ENCODE measurements around the gene C9orf43.
"Not testable (repeated sequence)": the region's sequence is repeated elsewhere in the genome, so short reads cannot be mapped to it uniquely, and the experiment has no call there.

C9orf43 gene

DNA sequence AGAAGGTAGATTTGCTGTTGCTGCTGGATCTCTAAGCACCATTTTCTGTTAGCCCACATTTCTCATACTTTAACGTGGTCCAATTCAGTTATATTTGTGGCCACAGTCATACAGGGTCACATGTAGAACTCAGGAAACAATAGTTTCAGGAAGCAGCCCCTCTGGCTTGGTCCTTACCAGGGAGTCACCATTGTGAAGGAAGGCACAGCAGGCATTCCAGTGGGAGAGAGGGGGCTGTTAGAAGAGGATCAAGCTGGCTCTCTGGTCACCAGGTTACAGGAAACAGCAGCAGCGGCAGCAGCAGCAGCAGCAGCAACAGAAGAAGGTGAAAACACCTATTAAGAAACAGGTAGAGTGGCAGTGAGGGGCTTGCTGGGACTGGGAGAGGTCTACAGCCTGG, 14.5 kb downstream of the C9orf43 start:
- DNase-seq, result no peak

DNA sequence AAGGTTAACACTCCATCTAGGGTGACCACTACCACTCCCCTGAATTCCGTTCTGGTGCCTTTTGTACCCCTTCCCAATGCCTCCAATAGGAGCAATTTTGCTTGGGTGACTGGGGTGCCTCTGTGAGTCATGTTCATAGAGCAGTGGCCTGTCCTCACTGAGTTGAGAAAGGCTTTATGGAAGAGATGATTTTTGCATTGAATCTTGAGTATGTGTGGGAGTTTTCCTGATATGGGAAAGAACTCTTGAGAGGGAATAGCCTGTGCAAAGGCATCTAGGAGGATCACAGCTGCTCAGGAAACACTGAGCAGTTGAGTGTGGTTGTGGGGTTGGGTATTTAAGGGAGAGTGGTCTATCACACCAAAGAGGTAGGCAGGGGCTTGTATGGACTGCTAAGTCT, 16.2 kb downstream of the C9orf43 start:
- DNase-seq, result no peak

DNA sequence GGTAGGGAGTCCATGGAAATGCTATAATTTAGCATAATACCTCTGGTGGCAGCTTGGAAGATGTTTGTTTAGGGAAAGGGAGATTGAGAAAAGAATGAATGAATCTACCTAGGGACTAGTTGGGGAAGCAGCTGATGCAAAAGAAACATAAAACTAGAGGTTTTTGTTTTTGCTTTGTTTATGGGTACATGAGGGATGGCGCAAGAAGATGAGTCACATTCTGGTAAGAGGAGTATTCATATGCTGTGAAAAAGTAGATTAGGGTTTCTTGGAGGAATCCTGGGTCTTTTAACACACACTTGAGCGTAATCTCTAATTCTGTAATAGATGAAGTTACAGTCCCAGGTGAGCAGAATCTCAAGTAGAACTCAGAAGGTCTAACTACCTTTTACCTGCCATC, 17.1 kb downstream of the C9orf43 start:
- DNase-seq, result no peak

DNA sequence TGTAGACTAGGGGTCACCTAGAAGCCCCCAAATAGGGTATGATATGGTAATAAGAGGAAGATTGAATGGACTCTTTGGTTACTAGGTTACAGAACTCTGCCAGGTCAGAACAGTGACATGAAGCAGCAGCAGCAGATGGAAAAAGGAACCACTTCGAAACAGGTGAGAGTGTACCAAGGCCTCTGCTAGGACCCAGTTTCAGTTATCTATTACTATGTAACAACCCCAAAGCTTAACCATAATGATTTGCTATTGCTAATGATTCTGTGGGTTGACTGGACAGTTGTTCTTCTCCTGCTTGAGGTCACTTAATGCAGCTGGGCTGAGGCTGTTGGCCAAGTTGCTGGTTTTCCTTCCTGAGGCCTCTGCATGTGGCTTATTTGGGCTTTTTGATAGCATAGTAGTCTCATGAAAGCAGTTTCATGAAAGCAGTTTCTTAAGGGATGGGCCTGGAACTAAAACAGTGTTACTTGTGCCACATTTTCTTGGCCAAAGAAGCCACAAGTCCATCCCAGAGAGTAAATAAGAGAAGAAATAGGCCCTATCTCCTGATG, 17.6 kb downstream of the C9orf43 start:
- DNase-seq, result no peak

DNA sequence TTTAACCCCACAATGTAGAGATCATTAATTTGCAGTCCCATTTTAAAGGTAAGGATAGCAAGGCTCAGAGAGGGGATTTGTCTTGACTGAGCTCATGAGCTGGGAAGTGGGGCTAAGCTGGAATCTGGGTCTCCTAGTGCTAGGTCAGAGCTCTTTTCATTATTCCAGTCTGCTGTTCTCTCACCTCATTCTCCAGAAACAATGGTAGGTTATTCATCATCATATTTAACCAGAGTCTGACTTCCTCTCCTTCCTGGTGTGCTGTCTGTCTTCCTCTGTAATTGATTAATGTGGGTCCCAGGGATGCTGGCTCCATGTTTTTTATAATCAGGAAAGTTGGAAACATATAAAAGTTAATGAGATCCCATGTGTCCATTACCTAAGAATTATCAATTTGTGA, 20.6 kb downstream of the C9orf43 start:
- DNase-seq, result no peak

DNA sequence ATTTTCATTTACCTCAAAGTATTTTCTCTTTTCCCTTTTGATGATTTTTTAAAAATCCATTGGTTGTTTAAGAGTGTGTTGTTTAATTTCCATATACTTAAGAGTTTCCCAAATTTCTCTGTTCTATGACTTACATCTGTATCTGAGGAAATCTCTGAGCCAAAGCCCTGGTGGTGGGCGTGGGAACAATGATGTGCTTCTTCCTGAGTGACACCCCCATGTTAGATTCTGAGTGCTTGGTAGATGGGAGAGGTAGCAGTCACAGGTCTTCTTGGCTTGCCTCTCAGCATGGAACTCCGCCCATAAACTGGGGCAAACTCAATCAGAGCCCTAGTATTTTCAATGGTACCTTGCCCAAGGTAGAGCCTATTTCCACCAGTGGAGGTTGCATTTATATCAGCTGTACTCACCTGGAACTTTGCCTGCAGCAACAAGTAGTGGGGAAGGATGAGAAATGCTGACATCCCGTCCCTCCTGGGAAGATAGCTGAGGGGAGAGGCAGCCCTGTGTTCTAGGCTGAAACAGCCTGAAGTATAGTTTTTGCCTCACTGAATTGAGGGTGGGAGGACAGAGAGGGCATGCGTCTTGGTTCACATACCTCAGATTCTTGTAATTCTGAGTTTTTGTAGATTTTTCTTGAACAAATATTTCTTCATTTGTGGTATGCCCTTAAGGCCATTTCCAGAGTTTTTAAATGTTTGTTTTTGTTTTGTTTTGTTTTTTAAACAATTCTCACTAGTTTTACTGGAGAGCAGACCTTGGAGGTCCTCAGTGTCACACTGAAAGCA, 26.4 kb downstream of the C9orf43 start:
- DNase-seq, result no peak

DNA sequence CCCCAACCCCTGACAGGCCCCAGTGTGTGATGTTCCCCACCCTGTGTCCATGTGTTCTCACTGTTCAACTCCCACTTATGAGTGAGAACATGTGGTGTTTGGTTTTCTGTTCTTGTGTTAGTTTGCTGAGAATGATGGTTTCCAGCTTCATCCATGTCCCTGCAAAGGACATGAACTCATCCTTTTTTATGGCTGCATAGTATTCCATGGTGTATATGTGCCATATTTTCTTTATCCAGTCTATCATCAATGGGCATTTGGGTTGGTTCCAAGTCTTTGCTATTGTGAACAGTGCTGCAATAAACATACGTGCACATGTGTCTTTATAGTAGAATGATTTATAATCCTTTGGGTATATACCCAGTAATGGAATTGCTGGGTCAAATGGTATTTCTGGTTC, 27.2 kb downstream of the C9orf43 start:
- DNase-seq, result not testable (repeated sequence)

DNA sequence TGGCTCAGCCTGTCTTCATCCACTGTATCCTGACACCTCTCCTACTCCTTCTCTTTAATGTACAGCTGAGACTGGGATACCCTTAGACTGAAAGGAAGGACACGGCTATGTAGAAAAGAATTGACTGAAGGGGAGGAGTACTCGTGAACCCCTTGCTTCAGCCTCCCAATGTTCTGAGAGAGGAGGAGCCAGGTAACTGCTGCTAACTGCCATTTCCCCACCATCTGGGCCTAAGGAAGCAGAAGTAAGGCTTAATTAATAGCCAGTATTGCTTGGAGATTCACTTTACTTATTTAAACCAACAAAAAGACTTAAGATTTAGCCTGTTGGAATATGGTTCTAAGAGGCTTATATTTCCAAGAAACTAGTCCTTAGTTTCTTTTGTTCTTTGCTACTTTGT, 34.2 kb downstream of the C9orf43 start:
- DNase-seq, result no peak

DNA sequence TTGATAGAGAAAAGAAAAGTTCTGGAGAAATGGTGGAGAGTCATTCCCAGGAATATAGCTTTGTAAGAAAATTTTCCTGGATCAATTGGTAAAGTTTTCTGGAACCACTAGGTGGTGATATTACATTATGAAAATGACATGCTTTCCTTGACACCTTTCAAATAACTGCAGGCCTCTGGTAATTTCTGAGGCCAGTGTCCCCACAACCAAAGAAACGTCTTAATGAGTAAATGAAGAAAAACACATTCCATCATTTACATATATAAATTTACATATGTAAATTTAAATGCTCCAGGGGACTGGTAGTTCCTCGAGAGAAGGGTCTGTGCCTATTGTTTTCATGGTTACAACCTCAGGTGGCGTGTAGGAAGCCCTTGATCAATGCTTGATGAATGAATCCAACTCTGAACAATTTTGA, 35.8 kb downstream of the C9orf43 start:
- peak in 1 of 2 experiments; percentile 29 for DNase-seq

DNA sequence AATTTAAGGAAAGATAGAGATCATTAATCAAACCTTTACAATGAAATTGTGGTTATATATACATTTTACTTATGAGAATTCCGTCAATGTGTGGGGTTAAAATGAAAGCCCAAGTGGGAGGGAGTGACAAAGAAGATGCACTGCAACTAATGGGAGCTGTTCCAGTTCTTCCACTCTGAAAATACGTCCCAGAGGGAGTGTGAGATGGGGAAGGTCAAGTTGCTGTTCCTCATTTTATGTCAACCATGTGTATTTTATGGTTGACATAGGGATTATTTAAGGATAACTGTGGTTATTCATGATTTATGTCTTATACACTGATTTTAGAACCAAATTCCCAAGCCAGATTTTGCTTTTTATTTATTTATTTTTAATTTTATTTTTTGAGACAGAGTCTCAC, 38.8 kb downstream of the C9orf43 start:
- DNase-seq, result no peak

DNA sequence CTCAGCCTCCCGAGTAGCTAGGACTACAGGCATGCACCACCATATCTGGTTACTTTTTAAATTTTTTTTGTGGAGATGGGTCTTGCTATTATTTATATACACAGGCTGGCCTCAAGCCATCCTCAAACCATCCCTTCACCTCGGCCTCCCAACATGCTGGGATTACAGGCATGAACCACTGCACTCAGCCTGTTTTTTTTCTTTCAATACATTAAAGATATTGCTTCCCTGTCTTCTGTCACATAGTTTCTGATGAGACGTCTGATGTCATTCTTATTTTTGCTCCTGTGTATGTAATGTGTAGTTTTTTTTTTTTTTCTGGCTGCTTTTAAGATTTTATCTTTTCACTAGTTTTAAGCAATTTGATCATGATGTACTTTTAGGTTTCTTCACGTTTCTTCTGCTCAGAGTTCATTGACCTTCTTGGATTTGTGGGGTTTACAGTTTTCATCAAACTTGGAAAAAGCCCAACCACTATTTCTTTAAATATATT, 41.6 kb downstream of the C9orf43 start:
- no peak for DNase-seq

DNA sequence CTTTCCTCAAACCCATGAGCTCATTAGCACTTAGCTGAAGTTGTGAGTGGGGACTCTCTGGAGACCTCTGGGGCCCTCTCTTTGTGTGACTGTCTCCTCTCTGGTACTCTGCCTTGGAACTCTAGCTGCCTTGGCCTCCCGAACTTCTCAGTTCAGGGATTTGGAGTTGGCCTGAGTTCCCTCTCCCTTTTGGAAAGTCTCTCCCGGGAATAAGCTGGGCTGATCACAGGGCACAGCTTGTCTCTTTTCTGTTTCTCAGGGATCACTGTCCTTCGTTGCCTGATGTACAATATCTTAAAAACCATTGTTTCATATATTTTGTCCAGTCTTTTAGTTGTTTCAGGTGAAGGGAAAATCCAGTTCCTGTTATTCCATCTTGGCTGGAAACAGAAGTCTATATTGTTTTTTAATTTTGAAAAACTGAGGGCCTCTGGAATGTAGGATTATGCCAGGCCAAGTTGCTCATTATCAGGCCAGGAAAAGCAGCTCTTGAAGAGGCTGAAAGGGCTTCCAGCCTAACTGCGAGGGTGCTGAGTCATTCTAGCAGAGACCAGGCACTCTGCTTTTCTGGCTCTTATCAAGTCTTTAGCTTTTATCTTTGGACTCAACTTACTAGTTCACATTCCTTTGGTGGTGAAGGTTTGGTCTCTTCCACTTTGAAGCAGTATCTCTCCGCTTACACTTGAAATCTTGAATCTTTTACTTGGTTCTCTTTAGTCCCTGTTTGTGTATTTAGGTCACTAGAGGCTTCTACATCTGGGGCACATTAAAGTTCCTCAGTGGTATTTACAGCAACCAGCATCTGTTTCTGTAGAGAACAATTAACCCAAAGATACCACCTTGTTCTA, 44.6 kb downstream of the C9orf43 start:
- DNase-seq, result no peak

DNA sequence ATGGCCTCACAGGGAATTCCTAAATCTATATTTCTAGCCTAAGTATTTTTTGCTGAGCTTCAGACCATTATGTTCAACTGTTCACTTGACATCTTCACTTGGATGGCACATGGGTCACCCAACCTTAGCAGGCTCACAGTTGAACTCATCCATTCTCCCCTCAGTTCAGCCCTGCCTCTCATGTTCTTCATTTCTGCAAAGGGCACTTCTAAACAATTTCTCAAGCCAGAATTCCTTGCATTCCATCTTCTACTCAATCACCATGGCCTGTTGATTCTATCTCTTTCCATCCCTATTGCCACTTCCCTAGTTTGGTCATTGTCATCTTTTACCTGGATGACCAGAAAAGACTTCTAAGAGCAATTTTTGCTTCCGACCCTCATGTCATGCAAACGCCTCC, 45.7 kb downstream of the C9orf43 start:
- DNase-seq, result no peak

DNA sequence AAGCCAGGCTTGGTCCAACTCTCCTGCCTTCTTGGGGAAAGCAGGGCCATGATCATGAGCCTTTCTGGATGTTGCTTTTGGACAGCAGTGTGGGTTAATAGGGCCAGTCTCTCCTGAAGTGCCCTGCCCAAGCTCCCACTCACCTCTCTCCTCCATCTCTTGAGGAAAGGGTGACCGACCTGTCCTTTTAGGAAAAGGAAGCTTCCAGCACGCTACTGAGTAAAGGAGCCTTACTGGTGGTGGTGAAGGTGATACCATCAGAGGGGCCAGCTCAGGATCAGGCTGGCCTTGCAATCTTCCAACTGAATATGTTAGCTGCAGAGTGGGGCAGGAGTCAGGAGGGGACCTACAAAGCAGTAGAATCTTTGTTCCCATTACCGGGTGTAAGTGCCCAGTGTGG, 50.7 kb downstream of the C9orf43 start:
- DNase-seq, result no peak

DNA sequence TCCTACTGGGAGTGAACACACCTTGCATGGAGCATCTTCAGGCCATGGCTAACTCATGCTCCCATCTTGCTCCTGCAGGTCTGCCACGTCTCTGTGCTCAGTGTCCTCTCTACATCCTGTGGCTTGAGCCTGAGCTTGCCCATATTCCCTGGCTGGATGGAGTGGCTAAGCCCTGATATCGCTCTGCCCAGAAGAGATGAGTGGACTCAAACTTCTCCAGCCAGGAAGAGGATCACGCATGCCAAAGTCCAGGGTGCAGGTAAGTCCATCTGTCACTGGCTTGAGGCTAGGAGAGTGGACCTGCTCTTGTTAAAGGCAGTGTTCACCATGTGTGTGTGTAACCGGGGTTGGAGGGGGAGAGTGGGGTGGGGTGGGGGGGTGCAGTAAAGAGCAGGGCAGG, 51.4 kb downstream of the C9orf43 start:
- DNase-seq, result no peak

DNA sequence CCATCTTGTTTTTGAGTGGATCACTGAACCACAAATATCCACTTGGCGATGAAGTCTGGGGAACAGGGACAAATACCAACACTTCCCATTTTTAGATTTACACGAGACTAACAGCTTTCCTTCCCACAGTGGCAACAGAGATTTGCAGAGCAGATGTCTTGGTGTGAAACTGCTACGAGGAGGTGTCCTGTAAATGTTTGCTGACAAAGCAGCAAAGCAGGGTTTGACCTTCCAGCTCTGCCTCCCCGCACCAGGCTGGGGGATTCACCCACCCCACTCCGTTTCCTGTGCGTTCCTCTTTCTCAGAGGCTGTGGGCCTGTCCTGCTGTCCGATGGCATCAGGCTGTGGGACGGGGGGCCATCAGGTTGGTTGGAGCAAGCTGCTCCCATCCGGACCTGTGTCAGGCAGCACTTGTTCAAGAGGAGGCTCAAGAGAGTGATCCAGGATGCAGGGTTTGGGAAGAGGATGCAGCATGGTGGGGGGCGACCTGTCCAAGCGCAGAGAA, 52.3 kb downstream of the C9orf43 start:
- no peak for DNase-seq

DNA sequence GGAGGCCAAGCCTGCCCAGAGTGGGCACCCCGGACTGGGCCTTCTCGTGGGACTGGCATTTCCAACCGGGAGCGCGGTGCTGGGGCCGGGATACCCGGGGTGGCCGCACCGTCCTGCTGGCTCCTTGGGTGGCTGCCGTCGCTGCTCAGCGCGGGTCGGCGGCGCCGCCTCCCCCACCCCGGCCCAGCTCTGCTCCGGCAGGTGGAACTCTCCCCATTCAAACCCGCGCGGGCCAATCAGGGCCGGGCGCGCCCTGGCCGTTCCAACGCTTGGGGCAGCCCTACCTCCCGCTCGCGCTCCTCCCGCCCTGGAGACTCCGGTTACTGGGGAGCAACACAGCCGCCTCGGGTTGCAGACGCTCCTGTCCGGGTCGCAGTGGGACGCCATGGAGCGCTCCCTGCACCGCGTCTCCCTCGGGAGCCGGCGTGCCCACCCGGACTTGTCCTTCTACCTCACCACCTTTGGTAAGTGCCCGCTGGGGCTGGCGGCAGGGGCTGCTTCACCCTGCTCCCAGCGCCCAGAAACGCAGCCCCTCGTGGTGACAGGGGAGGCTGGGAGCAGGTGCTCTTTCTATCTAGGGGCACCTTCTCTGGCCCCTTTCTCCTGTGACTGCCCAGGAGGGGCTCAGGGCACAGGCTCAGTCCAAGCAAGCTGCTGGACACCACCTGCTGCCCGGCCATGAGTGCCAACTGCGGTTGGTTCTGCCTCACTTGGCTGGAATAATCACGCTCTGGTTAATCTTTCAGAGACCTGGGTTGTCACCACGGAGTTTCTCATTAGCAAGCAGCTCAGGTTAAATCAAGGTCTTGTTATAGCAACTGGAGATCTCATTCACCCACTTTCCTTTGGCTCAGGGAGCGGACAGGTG, 53.1 kb downstream of the C9orf43 start, which contains the start of gene RGS3:
Gene RGS3, plus strand, starts transcription at position 310 of the 868 bp plus-strand sequence. Its CDS starts 76 bp downstream, at position 386.
- no peak for DNase-seq

DNA sequence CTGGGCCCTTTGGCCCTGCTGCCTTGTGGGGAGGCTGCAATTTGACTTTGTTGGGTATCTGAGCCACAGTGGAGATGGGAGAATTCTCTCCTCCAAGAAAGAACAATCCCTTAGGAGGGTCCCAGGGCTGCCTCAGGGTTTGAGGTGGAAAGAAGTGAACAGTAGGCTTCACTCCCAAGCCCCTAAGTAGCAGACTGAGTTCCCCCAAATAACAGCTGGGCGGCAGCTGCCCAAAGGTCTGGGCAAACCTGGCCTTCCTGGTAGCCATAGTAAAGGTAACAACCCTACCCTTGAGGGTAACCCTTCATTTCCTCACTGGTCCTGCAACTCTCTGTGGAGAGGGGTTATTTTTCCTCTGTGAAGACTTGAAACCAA, 53.7 kb downstream of the C9orf43 start:
- DNase-seq, result no peak

DNA sequence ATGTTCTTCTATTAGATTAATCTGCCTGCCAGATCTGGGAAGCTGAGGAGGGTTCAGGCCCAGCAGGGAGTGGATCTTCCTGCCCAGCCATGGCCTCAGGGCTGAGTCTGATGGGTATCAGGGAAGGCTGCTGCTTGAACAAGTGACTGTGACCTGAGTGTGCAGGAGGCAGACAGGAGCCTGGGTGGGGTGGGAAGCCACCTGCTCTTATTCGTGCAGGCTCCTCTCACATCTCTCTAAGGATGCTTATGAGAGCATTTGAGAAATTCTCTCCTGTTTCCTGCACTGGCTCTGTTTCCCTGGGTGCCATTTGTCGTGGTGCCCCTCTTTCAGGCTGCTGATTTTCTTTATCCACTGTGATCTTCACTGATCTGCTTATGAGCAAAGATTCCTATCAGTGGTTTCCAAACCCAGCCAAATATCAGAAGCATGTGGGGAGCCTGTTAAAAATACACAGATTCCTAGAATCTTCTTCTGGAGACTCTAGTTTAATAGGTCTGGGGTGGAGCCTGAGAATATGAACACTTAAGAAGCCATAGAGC, 55.1 kb downstream of the C9orf43 start:
- no peak for DNase-seq

DNA sequence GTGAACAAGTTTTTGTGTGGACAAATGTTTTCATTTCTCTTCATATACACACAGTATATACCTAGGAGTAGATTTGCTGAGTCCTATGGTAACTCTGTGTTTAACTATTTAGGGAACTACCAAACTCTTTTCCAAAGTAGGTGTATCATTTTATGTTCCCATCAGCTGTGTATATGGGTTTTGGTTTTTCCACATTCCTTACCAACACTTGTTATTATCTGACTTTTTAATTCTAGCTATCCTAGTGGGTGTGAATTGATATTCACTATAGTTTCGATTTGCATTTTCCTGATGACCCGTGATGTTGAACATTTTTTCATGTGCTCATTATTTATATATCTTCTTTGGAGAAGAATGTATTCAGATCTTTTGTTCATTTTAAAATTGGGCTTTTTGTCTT, 56.6 kb downstream of the C9orf43 start:
- DNase-seq, result no peak

DNA sequence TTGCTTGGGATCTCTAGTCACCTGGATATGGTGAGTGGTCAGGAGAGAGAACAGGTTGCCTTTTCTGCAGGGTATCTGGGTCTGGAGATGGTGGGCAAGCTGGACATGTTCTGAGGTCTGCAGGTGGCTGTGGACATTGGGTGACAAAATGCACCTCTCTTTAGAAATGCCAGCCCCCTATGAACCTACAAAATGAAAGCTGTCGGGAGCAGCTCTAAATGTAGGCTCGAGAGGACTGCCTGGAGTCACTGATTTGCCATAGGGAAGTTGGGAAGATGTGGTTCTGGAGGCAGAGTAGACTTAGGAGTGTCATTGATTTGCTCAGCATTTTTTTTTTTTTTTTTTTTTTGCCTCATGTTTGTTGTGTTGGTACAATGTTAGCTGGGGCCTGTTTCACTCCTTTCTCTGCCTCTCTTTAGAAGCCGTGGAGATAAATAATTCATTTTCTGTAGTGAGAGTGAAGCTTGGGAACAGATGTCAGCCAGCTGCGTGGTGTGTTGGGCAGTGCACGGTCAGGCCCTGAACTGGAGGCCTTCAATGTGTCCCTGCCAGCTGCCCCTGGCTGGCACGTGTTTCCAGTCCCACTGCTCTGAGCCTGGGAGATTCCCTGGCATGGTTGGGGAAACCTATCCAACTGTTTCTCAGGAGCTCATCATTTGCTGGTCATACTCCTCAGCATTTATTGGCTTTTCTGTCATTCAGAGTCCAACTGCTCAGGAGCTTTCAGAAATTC, 58.3 kb downstream of the C9orf43 start:
- no peak for DNase-seq
